GM19043 (cell line): Measurements from ENCODE around the gene FAM216A.
"Not testable (repeated sequence)": the region's sequence is repeated elsewhere in the genome, so short reads cannot be mapped to it uniquely, and the experiment has no call there.

Source experiments
- ATAC-seq: cut with Tn5 transposase; IDR thresholded peaks from one replicate; pipeline ENCODE4 v1.9.1; 2021; ENCODE audit warnings: low read depth; ENCODE audit not compliant: unreplicated experiment

FAM216A gene

GRCh38 chr12:110468214-110469048, at the start of gene FAM216A, which contains the start of gene GPN3:
Gene FAM216A (plus strand): TSS chr12:110468845. CDS start chr12:110468876, 31 bp downstream.
Gene GPN3 (minus strand): TSS chr12:110468257. CDS start chr12:110468203, 54 bp downstream.
- ATAC-seq: peak; percentile 65

GRCh38 chr12:110420644-110421043, 48.0 kb upstream of the FAM216A start:
- not testable (repeated sequence) for ATAC-seq

- ATAC-seq: no peak
Observed at GRCh38 chr12:110421159-110421661, 47.4 kb upstream of the FAM216A start.

- ATAC-seq: no peak
Observed at GRCh38 chr12:110421701-110422100, 46.9 kb upstream of the FAM216A start.

GRCh38 chr12:110424237-110424636, 44.4 kb upstream of the FAM216A start:
- ATAC-seq: no peak

- no peak for ATAC-seq
Observed at GRCh38 chr12:110426406-110426805, 42.2 kb upstream of the FAM216A start.

GRCh38 chr12:110429676-110430075, 39.0 kb upstream of the FAM216A start:
- ATAC-seq: not testable (repeated sequence)

- no peak for ATAC-seq
Observed at GRCh38 chr12:110431957-110432587, 36.6 kb upstream of the FAM216A start.

- ATAC-seq: no peak
Observed at GRCh38 chr12:110436231-110436630, 32.4 kb upstream of the FAM216A start.

- ATAC-seq: no peak
Observed at GRCh38 chr12:110444455-110444854, 24.2 kb upstream of the FAM216A start.

GRCh38 chr12:110449799-110450497, 18.7 kb upstream of the FAM216A start, which contains the start of gene ARPC3:
Gene ARPC3 (minus strand): TSS chr12:110450337. CDS start chr12:110450260, 77 bp downstream.
- ATAC-seq: peak; percentile 88

- ATAC-seq: no peak
Observed at GRCh38 chr12:110451263-110451662, 17.4 kb upstream of the FAM216A start.

GRCh38 chr12:110453569-110454296, 14.9 kb upstream of the FAM216A start:
- ATAC-seq: no peak

GRCh38 chr12:110458756-110459155, 9.9 kb upstream of the FAM216A start:
- no peak for ATAC-seq

- ATAC-seq: not testable (repeated sequence)
Observed at GRCh38 chr12:110461189-110461588, 7.5 kb upstream of the FAM216A start.

- ATAC-seq: no peak
Observed at GRCh38 chr12:110465024-110465423, 3.6 kb upstream of the FAM216A start.

- not testable (repeated sequence) for ATAC-seq
Observed at GRCh38 chr12:110465765-110466164, 2.9 kb upstream of the FAM216A start.

GRCh38 chr12:110466791-110467190, 1.9 kb upstream of the FAM216A start:
- no peak for ATAC-seq

GRCh38 chr12:110467847-110468213, 815 bp upstream of the FAM216A start:
- no peak for ATAC-seq

- ATAC-seq: no peak
Observed at GRCh38 chr12:110475426-110475825, 6.8 kb downstream of the FAM216A start.
